Measurements from ENCODE around the gene ANO1.
"Not testable (repeated sequence)": the region's sequence is repeated elsewhere in the genome, so short reads cannot be mapped to it uniquely, and the experiment has no call there.

ANO1 gene

GRCh38 chr11:70078095-70078780 is at the start of gene ANO1:
ANO1 (plus strand) TSS chr11:70078317; CDS start chr11:70078607, 290 bp downstream.
- DNase-seq = no peak

GRCh38 chr11:70029115-70029860 is 48.8 kb upstream of the ANO1 start:
- no peak for DNase-seq

GRCh38 chr11:70029861-70030380 is 48.2 kb upstream of the ANO1 start:
- DNase-seq = no peak

GRCh38 chr11:70030412-70030811 is 47.7 kb upstream of the ANO1 start:
- DNase-seq = no peak

GRCh38 chr11:70031631-70032469 is 46.3 kb upstream of the ANO1 start:
- no peak for DNase-seq

GRCh38 chr11:70032470-70032795 is 45.7 kb upstream of the ANO1 start:
- DNase-seq = no peak

GRCh38 chr11:70032943-70033710 is 45.0 kb upstream of the ANO1 start:
- no peak for DNase-seq

- no peak for DNase-seq
Measured at GRCh38 chr11:70033711-70034070, 44.4 kb upstream of the ANO1 start.

GRCh38 chr11:70034740-70035365 is 43.3 kb upstream of the ANO1 start:
- DNase-seq = no peak

- not testable (repeated sequence) for DNase-seq
Measured at GRCh38 chr11:70035665-70036064, 42.5 kb upstream of the ANO1 start.

GRCh38 chr11:70036971-70037882 is 40.9 kb upstream of the ANO1 start:
- DNase-seq = no peak

GRCh38 chr11:70038034-70038834 is 39.9 kb upstream of the ANO1 start:
- no peak for DNase-seq

- DNase-seq = no peak
Measured at GRCh38 chr11:70040452-70040851, 37.7 kb upstream of the ANO1 start.

- no peak for DNase-seq
Measured at GRCh38 chr11:70040869-70041501, 37.1 kb upstream of the ANO1 start.

GRCh38 chr11:70043482-70043881 is 34.6 kb upstream of the ANO1 start:
- no peak for DNase-seq

- DNase-seq = no peak
Measured at GRCh38 chr11:70046089-70046488, 32.0 kb upstream of the ANO1 start.

GRCh38 chr11:70048279-70049024 is 29.7 kb upstream of the ANO1 start:
- no peak for DNase-seq

GRCh38 chr11:70049045-70049444 is 29.1 kb upstream of the ANO1 start:
- DNase-seq = no peak

GRCh38 chr11:70050243-70050642 is 27.9 kb upstream of the ANO1 start:
- DNase-seq = no peak
